Stomach (tissue), 9 donors: ENCODE results near the gene PIWIL4. TPM values are rescaled to one million over a fixed set of nuclear protein-coding genes. Genes with fewer than 3 reads are reported as not detected.

Experiments used
- DNase-seq, 2 donors: peaks; one replicate each; pipeline versions ENCODE4 v3.0.0 to v3.0.0-alpha.2; 2013 to 2019
- H3K27ac ChIP-seq, 5 donors: fragments of 200-600 bp in 4 of 5; sonication (generic) in 4 of 5; one replicate each; pipeline ENCODE4 v1.5.1; 2013 to 2019; ENCODE audit warnings: mild to moderate bottlenecking in 1 of 5, moderate library complexity in 1 of 5
- H3K27me3 ChIP-seq, 3 donors: fragments of 200-600 bp; sonication (generic); one replicate each; pipeline ENCODE4 v1.5.1; 2017 to 2019; ENCODE audit warnings: mixed run types in 1 of 3
- H3K36me3 ChIP-seq, 4 donors: fragments of 200-600 bp; sonication (generic); 1 replicate in 3 of 4; 2 replicates in 1 of 4; pipeline ENCODE4 v1.5.1; 2016 to 2019
- H3K4me1 ChIP-seq, 4 donors: fragments of 200-600 bp; sonication (generic); one replicate each; pipeline ENCODE4 v1.5.1; 2016 to 2019
- H3K4me3 ChIP-seq, 4 donors: fragments of 200-600 bp; sonication (generic) in 3 of 4; one replicate each; pipeline ENCODE4 v1.5.1; 2016 to 2019; ENCODE audit warnings: mild to moderate bottlenecking in 1 of 4
- H3K9me3 ChIP-seq, 4 donors: fragments of 200-600 bp; sonication (generic); one replicate each; pipeline ENCODE4 v1.5.1; 2016 to 2019
- EP300 ChIP-seq: sonication (generic); formaldehyde crosslinking; IDR thresholded peaks from one replicate; pipeline ENCODE4 v1.6.1; 2017; ENCODE audit warnings: antibody characterized with exemption
- POLR2A ChIP-seq, 4 donors: fragments of 450-650 bp; IDR thresholded peaks; one replicate each; pipeline ENCODE4 v1.6.1; 2016; ENCODE audit warnings: antibody characterized with exemption in 4 of 4, control low read depth in 2 of 4, mild to moderate bottlenecking in 1 of 4, moderate library complexity in 1 of 4
- POLR2AphosphoS5 ChIP-seq, 3 donors: sonication (generic); formaldehyde crosslinking; IDR thresholded peaks; one replicate each; pipeline ENCODE4 v1.6.1; 2016; ENCODE audit warnings: antibody characterized with exemption in 3 of 3
- WGBS, 5 donors: extraction: QIAGEN DNeasy Blood & Tissue Kit in 3 of 5; methylation state at CpG; one replicate each; pipeline versions ENCODE4 v1.1.5 to v1.1.7; 2013 to 2018; 5-methylcytosine and 5-hydroxymethylcytosine counted together
- intact Hi-C: fragments of 100-400 bp; cut with DNase I; formaldehyde crosslinking; loops from one replicate; pipeline ENCODE4 v1.15.1; 2023; ENCODE audit warnings: low total_unique reads
- polyA plus RNA-seq, 3 donors: library from polyadenylated mRNA; stranded (reverse); fragments of 200-250 nt; gene quantifications; one replicate each; pipeline ENCODE4 v1.2.3, GENCODE V29; 2013
- total RNA-seq, 5 donors: library from RNA; depleted of rRNA; stranded (reverse); fragments of >200 nt; gene quantifications; one replicate each; pipeline versions ENCODE4 v1.1.0 to v1.2.3, GENCODE V29; 2014 to 2016
- TF ChIP-seq, protein P1 (sequence below), 7 experiments: fragments of 450-650 bp in 4 of 7; fragments of 200-600 bp in 3 of 7; sonication (generic) in 3 of 7; IDR thresholded peaks; one replicate each; pipeline ENCODE4 v1.5.1; 2016 to 2019; ENCODE audit warnings: antibody characterized with exemption in 7 of 7, control low read depth in 2 of 7, mild to moderate bottlenecking in 1 of 7
- donor health status: healthy with polysubstance abuse.
- donor health status: Bipolar disorder and iron deficiency.
- donor health status: healthy.

The PIWIL4 gene
- total and polyA plus RNA-seq, 8 donors = 1.3 to 19.4 (median 4.2) TPM; not detected in 1

DNA sequence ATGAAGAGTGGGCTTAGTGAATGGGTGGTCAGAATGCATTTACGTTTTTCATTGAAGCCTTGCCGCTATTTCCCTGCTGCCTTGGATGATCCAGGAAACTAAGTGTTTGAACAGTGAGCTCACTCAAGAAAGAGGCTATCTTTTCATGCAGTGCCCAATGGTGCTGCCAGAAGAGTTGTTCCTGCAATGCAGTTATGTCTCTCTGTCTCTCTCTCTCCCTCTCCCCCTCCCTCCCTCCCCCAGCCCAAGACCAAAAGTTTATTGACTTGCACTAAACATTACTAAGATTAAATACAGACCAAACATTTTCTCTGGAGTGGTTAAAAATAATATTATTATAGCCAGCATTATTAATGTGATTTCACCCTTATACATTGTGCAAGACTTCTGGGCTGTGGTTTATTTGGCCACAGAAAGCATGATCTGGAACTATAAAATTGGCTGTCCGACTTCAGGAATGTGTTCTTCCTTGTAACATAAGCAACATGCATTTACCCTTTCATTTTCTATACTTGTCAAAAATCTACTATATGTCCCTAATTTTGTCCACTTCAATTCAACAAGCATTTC lies 30.1 kb upstream of the PIWIL4 start:
- Histone ChIP-seq H3K27me3 (no peaks in the 10 kb centered on the region), H3K27ac (peak overlapping the region in 4 of 5 donors; percentile 22 to 61 (median 38)), H3K9me3 (no peaks in the 10 kb centered on the region), H3K36me3 (no peaks in the 10 kb centered on the region), H3K4me1 (peaks cover 0 to 20% (median 8%) of the 10 kb centered on the region in 4 donors), H3K4me3 (no peak overlapping the region)
- TF ChIP-seq POLR2AphosphoS5 (IDR thresholded peaks at IDR 0.05) (peak in 1 of 3 donors; percentile 59), EP300 (no peak), POLR2A (IDR thresholded peaks at IDR 0.05) (no peak)
- intact Hi-C loops = no loop called here
- DNase-seq = peak in 1 of 2 donors; percentile 63
- WGBS, 5 donors = 17 to 33% (median 29%) methylated on average over 3 of the region's 3 CpGs

DNA sequence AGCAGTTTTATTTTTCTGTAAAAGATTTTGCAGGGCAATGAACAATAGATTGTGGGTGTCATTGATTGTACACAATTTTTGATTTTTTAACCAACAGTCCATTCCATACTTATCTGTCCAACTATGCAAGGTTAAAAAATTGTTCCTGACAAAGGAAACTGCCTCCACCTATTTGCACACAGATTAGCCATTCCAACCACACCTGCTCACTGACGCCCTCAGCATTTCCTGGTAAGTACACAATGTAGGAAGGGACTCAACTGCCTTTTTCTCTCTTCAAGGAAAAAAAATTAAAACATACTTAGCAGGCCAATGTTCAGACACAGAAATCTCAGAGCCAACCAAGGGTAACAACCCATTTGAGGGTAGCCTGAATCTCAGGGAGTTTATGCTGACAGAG lies 27.7 kb upstream of the PIWIL4 start:
- Histone ChIP-seq H3K9me3 (no peaks in the 10 kb centered on the region), H3K27me3 (no peaks in the 10 kb centered on the region), H3K4me3 (no peak overlapping the region), H3K36me3 (no peaks in the 10 kb centered on the region), H3K4me1 (peaks cover 5 to 31% (median 18%) of the 10 kb centered on the region in 4 donors), H3K27ac (peak overlapping the region; percentile 64 to 83 (median 77))
- DNase-seq = peak; percentile 58 to 89
- 13 to 52% (median 30%) methylated on average over 1 of the region's 1 CpG for WGBS, 5 donors
- TF ChIP-seq POLR2AphosphoS5 (IDR thresholded peaks at IDR 0.05) = peak in 2 of 3 donors; percentile 52 to 84
- TF ChIP-seq, protein P1, sequence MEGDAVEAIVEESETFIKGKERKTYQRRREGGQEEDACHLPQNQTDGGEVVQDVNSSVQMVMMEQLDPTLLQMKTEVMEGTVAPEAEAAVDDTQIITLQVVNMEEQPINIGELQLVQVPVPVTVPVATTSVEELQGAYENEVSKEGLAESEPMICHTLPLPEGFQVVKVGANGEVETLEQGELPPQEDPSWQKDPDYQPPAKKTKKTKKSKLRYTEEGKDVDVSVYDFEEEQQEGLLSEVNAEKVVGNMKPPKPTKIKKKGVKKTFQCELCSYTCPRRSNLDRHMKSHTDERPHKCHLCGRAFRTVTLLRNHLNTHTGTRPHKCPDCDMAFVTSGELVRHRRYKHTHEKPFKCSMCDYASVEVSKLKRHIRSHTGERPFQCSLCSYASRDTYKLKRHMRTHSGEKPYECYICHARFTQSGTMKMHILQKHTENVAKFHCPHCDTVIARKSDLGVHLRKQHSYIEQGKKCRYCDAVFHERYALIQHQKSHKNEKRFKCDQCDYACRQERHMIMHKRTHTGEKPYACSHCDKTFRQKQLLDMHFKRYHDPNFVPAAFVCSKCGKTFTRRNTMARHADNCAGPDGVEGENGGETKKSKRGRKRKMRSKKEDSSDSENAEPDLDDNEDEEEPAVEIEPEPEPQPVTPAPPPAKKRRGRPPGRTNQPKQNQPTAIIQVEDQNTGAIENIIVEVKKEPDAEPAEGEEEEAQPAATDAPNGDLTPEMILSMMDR (IDR thresholded peaks at IDR 0.05) = no peak
- intact Hi-C loops = no loop called here

DNA sequence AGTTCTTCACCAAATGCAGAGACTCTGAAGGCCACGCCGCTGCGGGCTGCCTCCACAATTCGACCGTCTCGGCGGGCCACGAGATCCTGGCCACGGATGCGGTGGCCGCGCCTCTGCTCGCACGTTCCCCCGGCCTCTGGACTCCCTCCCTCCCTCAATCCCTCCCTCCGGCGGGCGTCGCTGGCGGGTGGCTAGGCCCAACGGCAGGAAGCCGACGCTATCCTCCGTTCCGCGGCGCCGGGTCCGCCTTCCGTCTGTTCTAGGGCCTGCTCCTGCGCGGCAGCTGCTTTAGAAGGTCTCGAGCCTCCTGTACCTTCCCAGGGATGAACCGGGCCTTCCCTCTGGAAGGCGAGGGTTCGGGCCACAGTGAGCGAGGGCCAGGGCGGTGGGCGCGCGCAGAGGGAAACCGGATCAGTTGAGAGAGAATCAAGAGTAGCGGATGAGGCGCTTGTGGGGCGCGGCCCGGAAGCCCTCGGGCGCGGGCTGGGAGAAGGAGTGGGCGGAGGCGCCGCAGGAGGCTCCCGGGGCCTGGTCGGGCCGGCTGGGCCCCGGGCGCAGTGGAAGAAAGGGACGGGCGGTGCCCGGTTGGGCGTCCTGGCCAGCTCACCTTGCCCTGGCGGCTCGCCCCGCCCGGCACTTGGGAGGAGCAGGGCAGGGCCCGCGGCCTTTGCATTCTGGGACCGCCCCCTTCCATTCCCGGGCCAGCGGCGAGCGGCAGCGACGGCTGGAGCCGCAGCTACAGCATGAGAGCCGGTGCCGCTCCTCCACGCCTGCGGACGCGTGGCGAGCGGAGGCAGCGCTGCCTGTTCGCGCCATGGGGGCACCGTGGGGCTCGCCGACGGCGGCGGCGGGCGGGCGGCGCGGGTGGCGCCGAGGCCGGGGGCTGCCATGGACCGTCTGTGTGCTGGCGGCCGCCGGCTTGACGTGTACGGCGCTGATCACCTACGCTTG lies 23.2 kb upstream of the PIWIL4 start, which contains the start of gene FUT4:
Gene FUT4, plus strand, starts transcription at position 227 of the 951 bp plus-strand sequence. Its CDS starts 213 bp downstream, at position 440.
- WGBS, 5 donors = 0 to 1% (median 0%) methylated on average over 57 to 109 of the region's 109 CpGs
- intact Hi-C loops = no loop called here
- no peaks in the 10 kb centered on the region for H3K27me3 ChIP-seq
- peak; percentile 54 to 90 (median 88) for TF ChIP-seq POLR2AphosphoS5 (IDR thresholded peaks at IDR 0.05)
- no peak for TF ChIP-seq EP300
- TF ChIP-seq, protein P1 (IDR thresholded peaks at IDR 0.05) = no peak
- TF ChIP-seq POLR2A (IDR thresholded peaks at IDR 0.05) = peak in 1 of 4 donors; percentile 49
- H3K9me3 ChIP-seq = no peaks in the 10 kb centered on the region
- peaks cover 37 to 60% (median 52%) of the 10 kb centered on the region in 4 donors for H3K4me1 ChIP-seq
- H3K4me3 ChIP-seq = peak within 1 kb of the TSS; percentile 54 to 86 (median 82)
- peak; percentile 94 to 96 for DNase-seq
- H3K27ac ChIP-seq = peak within 1 kb of the TSS; percentile 95 to 98 (median 96)
- H3K36me3 ChIP-seq = no peaks in the 10 kb centered on the region

DNA sequence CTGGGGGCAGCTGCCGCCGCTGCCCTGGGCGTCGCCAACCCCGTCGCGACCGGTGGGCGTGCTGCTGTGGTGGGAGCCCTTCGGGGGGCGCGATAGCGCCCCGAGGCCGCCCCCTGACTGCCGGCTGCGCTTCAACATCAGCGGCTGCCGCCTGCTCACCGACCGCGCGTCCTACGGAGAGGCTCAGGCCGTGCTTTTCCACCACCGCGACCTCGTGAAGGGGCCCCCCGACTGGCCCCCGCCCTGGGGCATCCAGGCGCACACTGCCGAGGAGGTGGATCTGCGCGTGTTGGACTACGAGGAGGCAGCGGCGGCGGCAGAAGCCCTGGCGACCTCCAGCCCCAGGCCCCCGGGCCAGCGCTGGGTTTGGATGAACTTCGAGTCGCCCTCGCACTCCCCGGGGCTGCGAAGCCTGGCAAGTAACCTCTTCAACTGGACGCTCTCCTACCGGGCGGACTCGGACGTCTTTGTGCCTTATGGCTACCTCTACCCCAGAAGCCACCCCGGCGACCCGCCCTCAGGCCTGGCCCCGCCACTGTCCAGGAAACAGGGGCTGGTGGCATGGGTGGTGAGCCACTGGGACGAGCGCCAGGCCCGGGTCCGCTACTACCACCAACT lies 22.4 kb upstream of the PIWIL4 start:
- Histone ChIP-seq H3K36me3 (no peaks in the 10 kb centered on the region), H3K27ac (peak overlapping the region; percentile 95 to 98 (median 96)), H3K9me3 (no peaks in the 10 kb centered on the region), H3K4me3 (peak overlapping the region; percentile 54 to 86 (median 82)), H3K27me3 (no peaks in the 10 kb centered on the region), H3K4me1 (peaks cover 37 to 67% (median 56%) of the 10 kb centered on the region in 4 donors)
- 7 to 18% (median 7%) methylated on average over 7 to 59 of the region's 59 CpGs for WGBS, 5 donors
- DNase-seq = peak in 1 of 2 donors; percentile 65
- intact Hi-C loops = no loop called here
- TF ChIP-seq POLR2AphosphoS5 (IDR thresholded peaks at IDR 0.05) = no peak
